Ovary (tissue), 9 donors: ENCODE measurements around the gene CENPU. TPM values are rescaled to one million over a fixed set of nuclear protein-coding genes. Genes with fewer than 3 reads are reported as not detected.

ENCODE experiments used
- DNase-seq, 5 donors: peaks; one replicate each; pipeline ENCODE4 v3.0.0-alpha.2; 2019 to 2020
- H3K27ac ChIP-seq, 2 donors: fragments of 200-600 bp; one replicate each; pipeline versions ENCODE4 v1.5.1 to v1.8.0; 2019 to 2022
- H3K27me3 ChIP-seq: fragments of 200-600 bp; one replicate; pipeline ENCODE4 v1.8.0; 2022
- H3K36me3 ChIP-seq: fragments of 200-600 bp; sonication (generic); one replicate; pipeline ENCODE4 v1.5.1; 2019
- H3K4me1 ChIP-seq: one replicate; pipeline ENCODE4 v1.8.1; 2013; ENCODE audit warnings: mild to moderate bottlenecking, moderate library complexity; ENCODE audit not compliant: insufficient read depth
- H3K4me3 ChIP-seq: fragments of 200-600 bp; sonication (generic); one replicate; pipeline ENCODE4 v1.5.1; 2017
- H3K9me3 ChIP-seq, 2 donors: fragments of 200-600 bp in 1 of 2; sonication (generic) in 1 of 2; one replicate each; pipeline versions ENCODE4 v1.5.1 to v1.8.1; 2013 to 2019; ENCODE audit warnings: mild to moderate bottlenecking in 1 of 2, moderate library complexity in 1 of 2
- CTCF ChIP-seq, 3 donors: fragments of 450-650 bp in 2 of 3; fragments of 200-600 bp in 1 of 3; IDR thresholded peaks; one replicate each; pipeline versions ENCODE4 v1.5.1 to v1.8.0; 2016 to 2022; ENCODE audit warnings: antibody characterized with exemption in 3 of 3, mild to moderate bottlenecking in 1 of 3
- EP300 ChIP-seq: sonication (generic); formaldehyde crosslinking; IDR thresholded peaks from one replicate; pipeline ENCODE4 v1.6.1; 2017; ENCODE audit warnings: antibody characterized with exemption
- POLR2A ChIP-seq: fragments of 450-650 bp; IDR thresholded peaks from one replicate; pipeline ENCODE4 v1.6.1; 2017; ENCODE audit warnings: antibody characterized with exemption, mild to moderate bottlenecking, moderate library complexity
- WGBS, 3 donors: extraction: QIAGEN DNeasy Blood & Tissue Kit in 1 of 3; methylation state at CpG; one replicate each; pipeline versions ENCODE4 v1.1.5 to v1.1.7; 2013 to 2017; 5-methylcytosine and 5-hydroxymethylcytosine counted together
- intact Hi-C, 4 donors: fragments of 100-400 bp; cut with DNase I; formaldehyde crosslinking; loops; one replicate each; pipeline versions ENCODE4 v1.11.0 to v1.15.1; 2022 to 2023
- polyA plus RNA-seq, 2 donors: library from polyadenylated mRNA; stranded (reverse); fragments of 200-250 nt in 1 of 2; fragments of 350-450 nt in 1 of 2; fragmentation: Illumina TruSeq in 1 of 2; extraction: RNeasy Lipid Tissue Mini Kit (QIAGEN cat#74804) in 1 of 2; gene quantifications; one replicate each; pipeline ENCODE4 v1.2.3, GENCODE V29; 2013 to 2014
- total RNA-seq, 7 donors: library from RNA; depleted of rRNA in 2 of 7; stranded (reverse); fragments of >200 nt in 2 of 7; fragmentation: NEBNext Ultra II Directional in 3 of 7; extraction: Animal tissue kit (Norgen Biotek cat#: 25700) in 3 of 7; gene quantifications; one replicate each; pipeline versions ENCODE4 v1.1.0 to v1.2.4, GENCODE V29; 2016 to 2023
- donor health status: DM: no; HTN: no; CAD: no; lungs with moderate emphysema.
- donor health status: DM: no; HTN: no; CAD: no.
- donor health status: Bipolar disorder and iron deficiency.
- donor health status: DM: yes; HTN: yes; CAD: no.
- donor health status: DM: no; HTN: no; CAD: no.
- donor health status: DM: yes; HTN: yes; CAD: no.

The CENPU gene
- total and polyA plus RNA-seq, 9 donors = 0.34 to 3.4 (median 0.94) TPM

GRCh38 chr4:184734758-184735157, 862 bp upstream of the CENPU start:
- no peak for TF ChIP-seq CTCF (IDR thresholded peaks at IDR 0.05)
- no peak for TF ChIP-seq POLR2A
- TF ChIP-seq EP300 = no peak
- Histone ChIP-seq H3K27ac (peak overlapping the region in 1 of 2 donors; percentile 31), H3K9me3 (no peaks in the 10 kb centered on the region), H3K27me3 (no peaks in the 10 kb centered on the region), H3K4me1 (peaks cover 3% of the 10 kb centered on the region), H3K4me3 (peak overlapping the region; percentile 66), H3K36me3 (no peaks in the 10 kb centered on the region)
- DNase-seq = no peak
- WGBS, 3 donors = 15 to 41% (median 18%) methylated on average over 6 of the region's 6 CpGs
- intact Hi-C loops = no loop called here

GRCh38 chr4:184732126-184732525, 1.8 kb downstream of the CENPU start:
- WGBS, 3 donors = 65 to 70% (median 66%) methylated on average over 4 of the region's 4 CpGs
- no peak for DNase-seq
- intact Hi-C loops = no loop called here
- no peaks in the 10 kb centered on the region for H3K36me3 ChIP-seq
- no peaks in the 10 kb centered on the region for H3K9me3 ChIP-seq
- TF ChIP-seq CTCF (IDR thresholded peaks at IDR 0.05) = no peak
- no peak for TF ChIP-seq EP300
- TF ChIP-seq POLR2A = no peak
- no peak overlapping the region for H3K4me3 ChIP-seq
- no peaks in the 10 kb centered on the region for H3K27me3 ChIP-seq
- peaks cover 3% of the 10 kb centered on the region for H3K4me1 ChIP-seq
- H3K27ac ChIP-seq = no peak overlapping the region

- no peak overlapping the region for H3K27ac ChIP-seq
- no peaks in the 10 kb centered on the region for H3K27me3 ChIP-seq
- 79 to 86% (median 81%) methylated on average over 6 of the region's 6 CpGs for WGBS, 3 donors
- TF ChIP-seq EP300 (no peak), POLR2A (no peak), CTCF (IDR thresholded peaks at IDR 0.05) (no peak)
- no peak overlapping the region for H3K4me3 ChIP-seq
- DNase-seq = no peak
- no peaks in the 10 kb centered on the region for H3K9me3 ChIP-seq
- intact Hi-C loops = no loop called here
- no peaks in the 10 kb centered on the region for H3K36me3 ChIP-seq
- peaks cover 3% of the 10 kb centered on the region for H3K4me1 ChIP-seq
These were observed 2.8 kb downstream of the CENPU start for GRCh38 chr4:184731056-184731455.

- Histone ChIP-seq H3K27ac (no peak overlapping the region), H3K4me1 (peaks cover 3% of the 10 kb centered on the region), H3K9me3 (no peaks in the 10 kb centered on the region), H3K36me3 (no peaks in the 10 kb centered on the region), H3K27me3 (no peaks in the 10 kb centered on the region), H3K4me3 (no peak overlapping the region)
- TF ChIP-seq POLR2A (no peak), EP300 (no peak), CTCF (IDR thresholded peaks at IDR 0.05) (no peak)
- no peak for DNase-seq
- WGBS, 3 donors = 73 to 83% (median 78%) methylated on average over 5 of the region's 5 CpGs
- intact Hi-C loops = no loop called here
These were observed 4.0 kb downstream of the CENPU start for GRCh38 chr4:184729946-184730345.

GRCh38 chr4:184728858-184729257, 5.0 kb downstream of the CENPU start:
- no peak for DNase-seq
- Histone ChIP-seq H3K4me1 (peaks cover 3% of the 10 kb centered on the region), H3K9me3 (no peaks in the 10 kb centered on the region), H3K36me3 (no peaks in the 10 kb centered on the region), H3K4me3 (no peak overlapping the region), H3K27me3 (no peaks in the 10 kb centered on the region), H3K27ac (no peak overlapping the region)
- WGBS, 3 donors = 94 to 97% (median 97%) methylated on average over 2 of the region's 2 CpGs
- TF ChIP-seq CTCF (IDR thresholded peaks at IDR 0.05) = no peak
- no peak for TF ChIP-seq POLR2A
- TF ChIP-seq EP300 = no peak
- intact Hi-C loops = no loop called here
